ENCODE measurements around the gene MYL7. TPM values are rescaled to one million over a fixed set of nuclear protein-coding genes. Genes with fewer than 3 reads are reported as not detected.

The MYL7 gene
- total and polyA plus RNA-seq, 2 donors (not counting 3 experiments of a cell fraction or from before 2014, with no cell fraction given): not detected

DNA sequence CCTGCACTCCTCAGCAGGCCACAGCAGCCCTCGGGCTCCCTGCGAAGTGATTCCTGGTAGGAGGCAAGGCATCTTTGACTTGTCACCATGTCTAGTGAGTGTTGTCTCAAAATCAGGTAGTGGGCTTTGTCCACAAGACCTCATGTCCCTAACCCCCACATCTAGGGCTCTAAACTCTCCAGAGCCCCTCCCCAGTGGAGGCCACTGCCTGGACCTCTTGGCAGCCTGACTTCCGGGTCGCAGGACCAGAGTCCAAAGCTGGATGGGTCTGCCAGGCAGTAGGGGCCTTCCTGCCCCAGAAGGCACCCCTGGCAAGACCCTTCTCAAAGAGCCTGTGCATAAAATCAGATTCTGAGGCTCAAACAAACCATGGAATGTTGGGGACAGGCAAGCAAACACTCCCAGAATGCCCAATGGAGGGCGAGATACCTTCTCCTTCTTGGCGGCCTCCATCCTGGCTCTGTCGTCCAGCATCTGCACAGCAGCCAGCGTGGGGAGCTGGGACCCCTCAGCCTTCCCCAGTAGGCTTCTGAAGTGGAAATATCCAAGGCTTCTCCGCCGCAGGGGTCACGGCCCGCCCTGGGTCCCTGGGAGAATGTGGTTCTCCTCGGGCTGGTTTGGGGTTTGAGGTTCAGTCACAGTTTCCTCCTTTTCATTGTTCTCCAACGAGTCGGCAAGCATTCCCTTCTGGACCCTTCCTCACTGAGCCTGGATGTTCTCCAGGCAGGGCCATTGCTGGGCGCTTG lies 47.5 kb upstream of the MYL7 start:
- H2AFZ ChIP-seq (ENCODE audit: low read depth, low read length): no peak overlapping the region
- dilution Hi-C loops (cut with MboI; ENCODE audit: extremely low pct_ligation_motif_present, low sequenced_read_pairs) (no loop called here), intact Hi-C loops (cut with micrococcal nuclease) (no loop called here)
- peaks cover 5% of the 10 kb centered on the region for H3K4me1 ChIP-seq (ENCODE audit: control insufficient read depth, extremely low read depth, insufficient read depth, low read length)
- DNase-seq (ENCODE audit: low read depth, low spot score): no peak
- no TSS peak for BruUV-seq (replicated peaks)
- H3K36me3 ChIP-seq (ENCODE audit: control insufficient read depth in 2 of 2, extremely low read depth in 1 of 2, insufficient read depth in 2 of 2, low read length in 2 of 2): no peaks in the 10 kb centered on the region
- no peaks in the 10 kb centered on the region for H3K9me3 ChIP-seq (replicated peaks; ENCODE audit: control insufficient read depth, insufficient read depth, low read length)
- ChIA-PET POLR2A (no interaction called here), CTCF (no interaction called here)
- H4K20me1 ChIP-seq (replicated peaks; ENCODE audit: control insufficient read depth, extremely low read depth, insufficient read depth, low read length): no peaks in the 10 kb centered on the region
- peaks cover 4 to 10% of the 10 kb centered on the region in 2 experiments for H3K27me3 ChIP-seq (ENCODE audit: control insufficient read depth in 2 of 2, insufficient read depth in 2 of 2, low read length in 2 of 2)
- no peak for FAIRE-seq
- H3K9ac ChIP-seq (replicated peaks; ENCODE audit: extremely low read depth, insufficient read depth, low read length): no peak overlapping the region
- no peak overlapping the region for H3K4me2 ChIP-seq (ENCODE audit: insufficient read depth, low read length)
- H3K79me2 ChIP-seq (ENCODE audit: control insufficient read depth, insufficient read depth, low read length): no peaks in the 10 kb centered on the region
- no peak overlapping the region for H3K4me3 ChIP-seq (replicated peaks in 1 of 3; ENCODE audit: insufficient read depth in 1 of 3, low read depth in 1 of 3, low read length in 3 of 3)
- H3K27ac ChIP-seq (ENCODE audit: insufficient read depth, low read depth, low read length): no peak overlapping the region
- H3K9me1 ChIP-seq (replicated peaks; ENCODE audit: control insufficient read depth, extremely low read depth, insufficient read depth, low read length): no peaks in the 10 kb centered on the region
- TF ChIP-seq EZH2 (IDR thresholded peaks at IDR 0.05; ENCODE audit: borderline replicate concordance, low read depth, low read length, severe bottlenecking) (no peak), FOS (IDR thresholded peaks at IDR 0.05; ENCODE audit: borderline replicate concordance, insufficient read depth, low read length) (no peak), JUN (IDR thresholded peaks at IDR 0.05; ENCODE audit: borderline replicate concordance, insufficient read depth, insufficient read length, low read depth) (no peak), POLR2AphosphoS5 (IDR thresholded peaks at IDR 0.05; ENCODE audit: insufficient read depth, low read depth, low read length) (no peak), GATA2 (IDR thresholded peaks at IDR 0.05; ENCODE audit: insufficient read depth, insufficient read length, low read depth, low read length) (no peak), POLR2A (IDR thresholded peaks at IDR 0.05; ENCODE audit: low read depth, low read length) (no peak), MYC (IDR thresholded peaks at IDR 0.05; ENCODE audit: low read depth, low read length) (no peak)
- TF ChIP-seq, protein P1, sequence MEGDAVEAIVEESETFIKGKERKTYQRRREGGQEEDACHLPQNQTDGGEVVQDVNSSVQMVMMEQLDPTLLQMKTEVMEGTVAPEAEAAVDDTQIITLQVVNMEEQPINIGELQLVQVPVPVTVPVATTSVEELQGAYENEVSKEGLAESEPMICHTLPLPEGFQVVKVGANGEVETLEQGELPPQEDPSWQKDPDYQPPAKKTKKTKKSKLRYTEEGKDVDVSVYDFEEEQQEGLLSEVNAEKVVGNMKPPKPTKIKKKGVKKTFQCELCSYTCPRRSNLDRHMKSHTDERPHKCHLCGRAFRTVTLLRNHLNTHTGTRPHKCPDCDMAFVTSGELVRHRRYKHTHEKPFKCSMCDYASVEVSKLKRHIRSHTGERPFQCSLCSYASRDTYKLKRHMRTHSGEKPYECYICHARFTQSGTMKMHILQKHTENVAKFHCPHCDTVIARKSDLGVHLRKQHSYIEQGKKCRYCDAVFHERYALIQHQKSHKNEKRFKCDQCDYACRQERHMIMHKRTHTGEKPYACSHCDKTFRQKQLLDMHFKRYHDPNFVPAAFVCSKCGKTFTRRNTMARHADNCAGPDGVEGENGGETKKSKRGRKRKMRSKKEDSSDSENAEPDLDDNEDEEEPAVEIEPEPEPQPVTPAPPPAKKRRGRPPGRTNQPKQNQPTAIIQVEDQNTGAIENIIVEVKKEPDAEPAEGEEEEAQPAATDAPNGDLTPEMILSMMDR (IDR thresholded peaks at IDR 0.05; ENCODE audit: extremely low read depth in 1 of 2, insufficient read depth in 1 of 2, low read depth in 1 of 2, low read length in 2 of 2): no peak
- TF ChIP-seq, protein P2, sequence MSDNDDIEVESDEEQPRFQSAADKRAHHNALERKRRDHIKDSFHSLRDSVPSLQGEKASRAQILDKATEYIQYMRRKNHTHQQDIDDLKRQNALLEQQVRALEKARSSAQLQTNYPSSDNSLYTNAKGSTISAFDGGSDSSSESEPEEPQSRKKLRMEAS (IDR thresholded peaks at IDR 0.05; ENCODE audit: insufficient read depth, insufficient read length): no peak

Data from endothelial cell of umbilical vein (primary cell).